NCI-H1105 (cell line): ENCODE measurements around the gene IFNA5.

ENCODE experiments used
- DNase-seq: peaks from one replicate; lab custom pipeline; 2025; lab: John Stamatoyannopoulos, UW

IFNA5 gene

GRCh38 chr9:21305213-21305612, at the start of gene IFNA5:
Gene IFNA5, minus strand, starts transcription at chr9:21305313. Its CDS starts 57 bp downstream, at chr9:21305256.
- no peak for DNase-seq

- no peak for DNase-seq
Measured at GRCh38 chr9:21350787-21351186, 45.7 kb upstream of the IFNA5 start, which contains the start of gene IFNA6. Gene IFNA6, minus strand, starts transcription at chr9:21350887. Its CDS starts 0 bp downstream, at chr9:21350887.

- DNase-seq, result no peak
Measured at GRCh38 chr9:21348430-21348970, 43.4 kb upstream of the IFNA5 start.

GRCh38 chr9:21340735-21341134, 35.6 kb upstream of the IFNA5 start:
- no peak for DNase-seq

GRCh38 chr9:21336457-21336856, 31.3 kb upstream of the IFNA5 start:
- DNase-seq, result no peak

GRCh38 chr9:21334701-21335632, 29.9 kb upstream of the IFNA5 start, which contains the start of gene KLHL9:
Gene KLHL9, minus strand, starts transcription at chr9:21335404. Its CDS starts 545 bp downstream, at chr9:21334859.
- DNase-seq, result peak; percentile 79

GRCh38 chr9:21333226-21333625, 28.1 kb upstream of the IFNA5 start:
- DNase-seq, result no peak

GRCh38 chr9:21331676-21332402, 26.7 kb upstream of the IFNA5 start:
- no peak for DNase-seq

GRCh38 chr9:21326526-21327139, 21.5 kb upstream of the IFNA5 start:
- peak; percentile 10 for DNase-seq

- no peak for DNase-seq
Measured at GRCh38 chr9:21324047-21324446, 18.9 kb upstream of the IFNA5 start.

GRCh38 chr9:21322911-21323461, 17.9 kb upstream of the IFNA5 start:
- DNase-seq, result no peak

GRCh38 chr9:21320465-21320864, 15.4 kb upstream of the IFNA5 start:
- DNase-seq, result no peak

GRCh38 chr9:21317956-21318923, 13.1 kb upstream of the IFNA5 start:
- DNase-seq, result peak; percentile 17

GRCh38 chr9:21316860-21317259, 11.7 kb upstream of the IFNA5 start:
- DNase-seq, result no peak

- DNase-seq, result no peak
Measured at GRCh38 chr9:21316032-21316842, 11.1 kb upstream of the IFNA5 start.

- DNase-seq, result no peak
Measured at GRCh38 chr9:21314152-21314551, 9.0 kb upstream of the IFNA5 start.

- no peak for DNase-seq
Measured at GRCh38 chr9:21311889-21312288, 6.8 kb upstream of the IFNA5 start.

GRCh38 chr9:21295992-21296391, 9.1 kb downstream of the IFNA5 start:
- DNase-seq, result no peak

- no peak for DNase-seq
Measured at GRCh38 chr9:21294904-21295538, 10.1 kb downstream of the IFNA5 start.
